ENCODE measurements around the gene CCDC14.
"Not testable (repeated sequence)": the region's sequence is repeated elsewhere in the genome, so short reads cannot be mapped to it uniquely, and the experiment has no call there.

GRCh38 chr3:124008321-124008720, 47.3 kb upstream of the CCDC14 start:
- not testable (repeated sequence) for TF ChIP-seq CTCF (IDR thresholded peaks at IDR 0.05); FOXP4 (CRISPR knock-in tag; IDR thresholded peaks at IDR 0.05); NR1H2 (CRISPR knock-in tag; IDR thresholded peaks at IDR 0.05); TP53 (CRISPR knock-in tag; IDR thresholded peaks at IDR 0.05); MAX (CRISPR knock-in tag; IDR thresholded peaks at IDR 0.05); CBFB (CRISPR knock-in tag; IDR thresholded peaks at IDR 0.05; ENCODE audit: low read depth); FOXK1 (CRISPR knock-in tag; IDR thresholded peaks at IDR 0.05); SMAD3 (CRISPR knock-in tag; IDR thresholded peaks at IDR 0.05; ENCODE audit: borderline replicate concordance); GRHL2 (CRISPR knock-in tag; IDR thresholded peaks at IDR 0.05; ENCODE audit: insufficient replicate concordance, severe bottlenecking); TCF7 (CRISPR knock-in tag; IDR thresholded peaks at IDR 0.05; ENCODE audit: low read depth); ETV6 (CRISPR knock-in tag; IDR thresholded peaks at IDR 0.05)
